Ureter (tissue), 1 donor: ENCODE measurements around the gene P3H3. TPM values are rescaled to one million over a fixed set of nuclear protein-coding genes. Genes with fewer than 3 reads are reported as not detected.

Experiments
- DNase-seq: peaks from one replicate; pipeline ENCODE4 v3.0.0-alpha.2; 2020; ENCODE audit warnings: low spot score
- total RNA-seq: library from RNA; stranded (reverse); gene quantifications from one replicate; pipeline ENCODE4 v1.2.4, GENCODE V29; 2023
- donor health status: DM: yes; HTN: yes; CAD: no.

Gene P3H3
- total RNA-seq, 1 donor from 2014 or later = 27.9 TPM

GRCh38 chr12:6826734-6827436 lies 1.3 kb upstream of the P3H3 start:
- DNase-seq = no peak

DNA sequence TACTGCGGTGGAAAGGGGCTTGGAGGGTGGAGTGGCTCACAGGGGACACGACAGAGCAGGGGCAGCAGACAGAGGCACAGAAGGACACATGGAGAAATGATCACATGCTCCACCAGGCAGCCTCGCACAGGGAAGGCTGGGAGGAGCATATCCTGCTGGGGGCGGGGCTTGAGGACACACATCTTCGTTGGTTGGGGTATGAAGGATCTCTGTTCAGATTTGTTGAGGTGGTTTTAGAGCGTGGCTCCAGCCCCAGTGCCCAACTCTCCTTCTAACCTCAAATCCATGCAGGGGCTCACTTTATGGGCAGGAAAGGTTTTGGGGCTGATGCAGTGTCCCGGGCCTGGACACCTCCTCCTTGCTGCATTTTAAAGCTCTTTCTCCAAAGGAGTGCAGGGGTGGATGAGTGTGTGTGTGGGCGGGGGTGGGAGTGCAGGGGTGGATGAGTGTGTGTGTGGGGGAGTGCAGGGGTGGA lies 733 bp upstream of the P3H3 start:
- DNase-seq = peak; percentile 87

DNA sequence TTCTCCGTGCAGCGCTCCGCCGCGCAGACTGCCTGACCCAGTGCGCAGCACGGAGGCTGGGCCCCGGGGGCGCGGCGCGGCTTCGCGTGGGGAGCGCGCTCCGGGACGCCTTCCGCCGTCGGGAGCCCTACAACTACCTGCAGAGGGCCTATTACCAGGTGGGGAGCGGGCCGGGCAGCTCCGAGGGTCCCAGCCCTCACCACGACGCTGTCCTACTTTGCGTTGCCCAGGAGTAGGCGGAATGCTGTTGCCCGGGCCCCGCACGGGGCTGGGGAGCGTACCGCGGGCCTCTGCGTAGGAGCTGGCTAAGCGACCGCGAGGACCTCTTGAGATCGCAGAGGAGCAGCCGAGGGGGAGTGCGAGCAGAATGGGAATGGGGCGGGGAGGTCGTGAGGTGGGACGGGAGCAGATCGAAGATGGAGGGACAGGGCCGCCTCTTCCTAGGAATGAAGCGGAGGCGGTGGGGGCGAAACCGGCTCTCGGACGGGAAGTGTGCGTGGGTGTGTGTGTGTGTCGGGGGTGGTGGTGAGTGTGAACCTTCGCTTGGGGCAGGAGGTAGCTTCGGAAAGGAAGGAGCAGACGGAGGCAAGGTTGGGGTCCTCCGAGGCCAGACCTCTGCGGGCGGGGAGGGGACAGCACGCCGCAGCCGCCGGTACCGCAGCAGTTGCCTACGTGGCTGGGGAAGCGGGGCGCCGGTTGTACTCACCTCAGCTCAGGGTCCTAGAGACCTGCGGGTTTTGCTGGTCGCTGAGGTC lies 751 bp downstream of the P3H3 start:
- no peak for DNase-seq

DNA sequence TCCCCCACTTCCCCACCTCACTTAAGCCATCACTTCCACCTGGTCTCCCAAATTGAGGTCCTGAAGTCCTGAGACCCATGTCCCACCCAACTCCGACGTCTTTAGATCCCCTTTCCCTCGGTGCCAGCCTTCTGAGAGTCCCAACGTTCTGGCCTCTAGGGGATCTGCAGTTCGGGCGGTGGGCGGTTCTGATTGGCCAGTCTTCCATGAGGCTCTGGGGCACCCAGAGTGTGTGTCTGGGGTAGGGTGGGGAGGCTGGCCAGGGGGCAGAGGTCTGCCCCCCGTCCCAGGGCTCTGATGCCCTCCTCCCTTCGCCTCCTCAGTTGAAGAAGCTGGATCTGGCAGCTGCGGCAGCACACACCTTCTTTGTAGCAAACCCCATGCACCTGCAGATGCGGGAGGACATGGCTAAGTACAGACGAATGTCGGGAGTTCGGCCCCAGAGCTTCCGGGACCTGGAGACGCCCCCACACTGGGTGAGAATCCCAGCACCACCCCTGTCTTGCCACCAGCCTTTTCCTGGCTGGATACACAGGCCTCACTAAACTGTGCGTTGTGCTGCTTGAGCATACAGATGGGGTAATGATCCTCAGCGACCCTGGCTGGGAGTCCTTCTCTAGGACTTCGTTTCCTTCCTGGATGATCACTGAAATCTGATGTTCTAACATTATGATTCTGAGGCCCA lies 1.5 kb downstream of the P3H3 start:
- DNase-seq = no peak

DNA sequence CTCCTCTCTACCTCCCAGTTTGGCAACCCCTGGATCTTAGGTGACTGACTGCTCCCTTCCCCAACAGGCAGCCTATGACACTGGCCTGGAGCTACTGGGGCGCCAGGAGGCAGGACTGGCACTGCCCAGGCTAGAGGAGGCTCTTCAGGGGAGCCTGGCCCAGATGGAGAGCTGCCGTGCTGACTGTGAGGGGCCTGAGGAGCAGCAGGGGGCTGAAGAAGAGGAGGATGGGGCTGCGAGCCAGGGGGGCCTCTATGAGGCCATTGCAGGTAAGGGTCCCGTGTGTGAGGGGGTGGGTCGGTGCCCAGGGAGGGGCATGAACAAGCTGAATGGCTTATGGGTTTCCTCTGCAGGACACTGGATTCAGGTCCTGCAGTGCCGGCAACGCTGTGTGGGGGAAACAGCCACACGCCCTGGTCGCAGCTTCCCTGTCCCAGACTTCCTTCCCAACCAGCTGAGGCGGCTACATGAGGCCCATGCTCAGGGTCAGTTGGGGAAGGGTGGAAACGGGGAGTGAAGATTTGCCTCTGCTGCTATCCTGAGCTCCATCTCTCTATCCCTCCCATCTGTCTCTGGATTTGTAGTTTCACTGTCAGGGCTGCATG lies 2.2 kb downstream of the P3H3 start:
- no peak for DNase-seq

DNA sequence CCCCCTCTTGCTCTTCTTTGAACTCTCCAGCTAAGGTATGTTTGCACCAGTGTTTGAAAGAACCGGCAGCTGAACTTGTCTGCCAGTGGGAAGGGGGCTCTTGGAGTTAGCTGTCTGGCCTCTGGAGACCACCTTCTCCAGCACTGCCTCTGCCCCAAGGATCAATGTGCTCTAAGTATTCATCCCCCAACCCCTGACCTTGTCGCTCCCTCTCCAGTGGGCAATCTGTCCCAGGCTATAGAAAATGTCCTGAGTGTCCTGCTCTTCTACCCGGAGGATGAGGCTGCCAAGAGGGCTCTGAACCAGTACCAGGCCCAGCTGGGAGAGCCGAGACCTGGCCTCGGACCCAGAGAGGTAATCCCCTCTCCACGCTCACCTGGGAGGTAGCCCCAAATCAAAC lies 2.8 kb downstream of the P3H3 start:
- no peak for DNase-seq

DNA sequence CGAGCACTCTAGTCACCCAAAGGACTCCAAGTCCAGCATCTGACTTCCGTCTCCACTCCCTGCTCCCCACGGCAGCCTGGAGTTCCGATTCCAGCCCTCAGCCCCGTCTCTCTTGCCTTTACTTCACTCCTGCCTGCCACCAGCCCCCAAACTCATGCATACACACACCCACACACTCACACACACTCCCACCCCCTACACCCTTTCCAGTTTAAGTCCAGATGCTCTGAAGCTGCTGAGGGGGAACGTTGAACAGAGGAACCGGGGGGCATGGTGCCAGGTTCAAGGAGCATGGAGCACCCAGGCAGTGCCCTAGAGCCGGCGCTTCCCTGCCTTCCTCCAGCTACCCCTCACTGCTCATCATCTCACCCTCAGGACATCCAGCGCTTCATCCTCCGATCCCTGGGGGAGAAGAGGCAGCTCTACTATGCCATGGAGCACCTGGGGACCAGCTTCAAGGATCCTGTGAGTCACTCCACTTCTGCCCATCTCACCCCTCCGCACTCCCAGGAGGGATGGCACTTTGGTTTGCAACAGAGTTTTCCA lies 3.3 kb downstream of the P3H3 start:
- no peak for DNase-seq

DNA sequence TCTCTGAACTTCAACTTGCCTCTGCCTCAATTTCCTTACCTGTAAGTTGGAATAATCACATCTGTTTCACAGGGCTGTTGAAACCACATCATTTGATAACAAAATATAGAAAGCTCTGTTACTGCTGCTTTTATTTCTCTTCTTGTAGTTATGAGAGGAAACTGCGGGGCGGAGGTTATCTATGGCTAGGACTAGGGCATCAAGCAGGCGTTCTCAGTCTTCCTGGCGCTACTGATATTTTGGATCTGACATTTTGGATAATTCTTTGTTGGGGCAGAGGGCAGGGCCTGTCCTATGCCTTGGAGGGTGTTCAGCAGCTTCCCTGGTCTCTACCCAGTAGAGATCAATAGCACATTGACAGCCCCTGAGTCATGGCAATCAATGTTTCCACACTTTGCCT lies 3.9 kb downstream of the P3H3 start:
- DNase-seq = no peak

GRCh38 chr12:6833189-6833890 lies 5.1 kb downstream of the P3H3 start:
- no peak for DNase-seq

GRCh38 chr12:6834254-6834653 lies 6.0 kb downstream of the P3H3 start:
- no peak for DNase-seq

DNA sequence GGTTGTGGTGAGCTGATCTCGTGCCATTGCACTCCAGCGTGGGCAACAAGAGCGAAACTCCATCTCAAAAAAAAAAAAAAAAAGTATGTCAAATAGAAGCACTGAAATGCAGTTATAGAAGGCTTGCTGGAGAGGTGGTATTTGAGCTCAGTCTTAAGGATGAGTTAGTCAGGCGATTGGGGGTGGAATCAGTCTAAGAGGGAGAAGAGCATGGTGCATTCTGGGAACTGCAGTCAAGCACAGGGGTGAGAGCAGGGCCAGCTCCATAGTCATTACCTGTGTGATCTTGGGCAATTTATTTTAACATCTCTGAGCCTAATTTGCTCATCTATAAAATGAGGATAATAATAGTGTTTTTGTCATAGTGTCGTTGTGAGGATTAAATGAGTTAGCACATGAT lies 6.7 kb downstream of the P3H3 start:
- no peak for DNase-seq

GRCh38 chr12:6836851-6837250 lies 8.6 kb downstream of the P3H3 start:
- DNase-seq = no peak

DNA sequence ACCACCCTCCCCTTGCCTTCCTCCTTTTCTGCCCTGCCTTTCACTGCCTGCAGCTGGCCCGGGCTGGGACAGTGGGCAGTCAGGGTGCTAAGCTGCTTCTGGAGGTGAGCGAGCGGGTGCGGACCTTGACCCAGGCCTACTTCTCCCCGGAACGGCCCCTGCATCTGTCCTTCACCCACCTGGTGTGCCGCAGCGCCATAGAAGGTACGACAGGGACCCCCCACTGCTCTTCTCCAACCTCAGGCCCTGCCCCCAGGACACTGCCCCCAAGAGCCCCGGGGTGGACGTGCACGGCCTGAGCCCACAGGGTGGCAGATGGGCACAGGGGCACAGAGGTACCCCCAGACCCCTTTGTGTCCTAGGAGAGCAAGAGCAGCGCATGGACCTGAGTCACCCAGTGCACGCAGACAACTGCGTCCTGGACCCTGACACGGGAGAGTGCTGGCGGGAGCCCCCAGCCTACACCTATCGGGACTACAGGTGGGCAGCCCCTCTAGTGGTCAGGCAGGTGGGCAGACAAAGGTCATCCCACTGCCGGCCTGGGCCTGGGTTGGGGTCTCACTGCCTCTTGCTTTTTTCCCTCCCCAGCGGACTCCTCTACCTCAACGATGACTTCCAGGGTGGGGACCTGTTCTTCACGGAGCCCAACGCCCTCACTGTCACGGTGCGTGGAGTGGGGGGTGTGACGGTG lies 9.3 kb downstream of the P3H3 start:
- no peak for DNase-seq

- DNase-seq = no peak
Observed at GRCh38 chr12:6838854-6839253, 10.6 kb downstream of the P3H3 start.

GRCh38 chr12:6839482-6840201 lies 11.4 kb downstream of the P3H3 start:
- no peak for DNase-seq

GRCh38 chr12:6840330-6840729 lies 12.1 kb downstream of the P3H3 start:
- no peak for DNase-seq

DNA sequence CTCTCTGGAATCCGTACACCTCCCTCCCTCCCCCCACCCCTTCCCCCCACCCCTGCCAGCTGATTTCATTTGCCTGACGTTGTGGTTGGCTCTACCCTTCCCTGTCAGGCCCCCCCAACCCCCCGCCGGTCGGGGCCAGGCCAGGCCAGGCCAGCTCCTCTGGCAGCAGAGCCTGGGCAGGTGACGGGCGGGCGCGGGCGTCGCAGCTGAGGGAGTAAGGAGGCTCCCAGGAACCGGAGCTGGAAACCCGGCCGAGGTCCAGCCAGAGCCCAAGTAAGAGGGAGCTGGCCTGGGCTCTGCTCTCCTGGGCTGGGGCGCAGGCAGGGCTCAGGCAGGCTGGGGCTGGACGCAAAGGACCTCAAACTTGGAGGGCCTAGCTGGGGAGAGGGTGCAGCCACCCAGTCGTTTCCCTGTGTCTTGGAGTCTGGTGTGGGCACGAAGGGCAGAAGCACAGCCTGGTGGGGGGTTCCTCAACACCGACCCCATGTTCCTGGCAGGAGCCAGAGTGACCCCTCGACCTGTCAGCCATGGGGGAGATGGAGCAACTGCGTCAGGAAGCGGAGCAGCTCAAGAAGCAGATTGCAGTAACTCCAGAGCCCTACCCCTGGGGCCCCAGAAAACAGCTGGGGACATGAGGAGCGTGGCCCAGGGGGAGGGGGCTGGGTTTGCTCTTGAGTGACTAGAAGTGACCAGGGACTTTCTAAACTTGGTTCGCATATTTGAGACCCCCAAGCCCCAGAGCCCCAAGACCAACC lies 12.7 kb downstream of the P3H3 start, which contains the start of gene GNB3:
Gene GNB3, plus strand, starts transcription at position 165 of the 755 bp plus-strand sequence. Its CDS starts 363 bp downstream, at position 528.
- DNase-seq = no peak

GRCh38 chr12:6842075-6842474 lies 13.9 kb downstream of the P3H3 start:
- DNase-seq = no peak
